K562 treated with DMSO at 1 percent for 24 hours (cell line): Measurements from ENCODE around the gene LIPM. TPM values are rescaled to one million over a fixed set of nuclear protein-coding genes. Genes with fewer than 3 reads are reported as not detected.

Experiments used
- total RNA-seq: library from RNA; unstranded; fragments of 300-600 nt; gene quantifications from 2 replicates; pipeline ENCODE4 v1.2.3, GENCODE V29; 2022; ENCODE audit warnings: low read depth; ENCODE audit not compliant: insufficient read depth

Gene LIPM
- total RNA-seq: not detected in 2 replicates

GRCh38 chr10:88802523-88803285, at the start of gene LIPM:
Gene LIPM (plus strand): TSS chr10:88802730. CDS start chr10:88802897, 167 bp downstream.

GRCh38 chr10:88759366-88760101, 43.0 kb upstream of the LIPM start, which contains the start of gene LIPN:
Gene LIPN (plus strand): TSS chr10:88760020. CDS start chr10:88761406, 1,386 bp downstream.

GRCh38 chr10:88851706-88852105, 49.2 kb downstream of the LIPM start, which contains the start of gene ANKRD22:
Gene ANKRD22 (minus strand): TSS chr10:88851844. CDS start chr10:88851607, 237 bp downstream.

Other genes starting within 250 kb of the LIPM start
- 1.3 and 3.0 TPM in 2 replicates for gene RNLS, start 219.4 kb upstream of the LIPM start, total RNA-seq
- gene LIPJ, start 216.0 kb upstream of the LIPM start, total RNA-seq: not detected in 2 replicates
- gene LIPF, start 138.3 kb upstream of the LIPM start, total RNA-seq: not detected in 2 replicates
- not detected in 2 replicates for gene LIPK, start 96.5 kb upstream of the LIPM start, total RNA-seq
- gene LIPN, start 42.7 kb upstream of the LIPM start, total RNA-seq: not detected in 2 replicates
- gene ANKRD22, start 49.1 kb downstream of the LIPM start, total RNA-seq: not detected in 2 replicates
- not detected in 2 replicates for gene STAMBPL1, start 77.5 kb downstream of the LIPM start, total RNA-seq
- 2.3 and 3.8 TPM in 2 replicates for gene ACTA2, start 150.0 kb downstream of the LIPM start, total RNA-seq
- gene FAS, start 188.1 kb downstream of the LIPM start, total RNA-seq: 0.41 TPM in 1 of 2 replicates, not detected in the other